HCT116 (cell line): ENCODE measurements around the gene PAQR3.

Experiments used
- CEBPB ChIP-seq: IDR thresholded peaks from 2 replicates; pipeline ENCODE4 v1.6.1; 2012; ENCODE audit warnings: low read depth
- EZH2 ChIP-seq: fragments of 200-600 bp; sonication (generic); IDR thresholded peaks from 2 replicates; pipeline ENCODE4 v1.6.1; 2017; ENCODE audit warnings: antibody characterized with exemption, mixed run types
- SP1 ChIP-seq: IDR thresholded peaks from 2 replicates; pipeline ENCODE4 v1.6.1; 2012; ENCODE audit warnings: low read depth
- SRF ChIP-seq: IDR thresholded peaks from 2 replicates; pipeline ENCODE4 v1.6.1; 2012; ENCODE audit warnings: low read depth
- ZNF274 ChIP-seq: fragments of 200-500 bp; sonication (Bioruptor generic); IDR thresholded peaks from 2 replicates; pipeline ENCODE4 v1.6.1; 2014; ENCODE audit warnings: mild to moderate bottlenecking, low read depth, low read length, inconsistent platforms
- TF ChIP-seq, protein P1 (sequence below), 3 experiments: fragments of 200-600 bp in 1 of 3; sonication (generic) in 1 of 3; IDR thresholded peaks in 2 of 3; conservative IDR thresholded peaks in 1 of 3; 2 replicates each; pipeline ENCODE4 v1.5.1; 2012 to 2017; ENCODE audit warnings: low read depth in 2 of 3, low read length in 2 of 3, antibody characterized with exemption in 1 of 3, borderline replicate concordance in 1 of 3, control low read depth in 1 of 3, mild to moderate bottlenecking in 1 of 3, mixed read lengths in 1 of 3, mixed run types in 1 of 3, moderate library complexity in 1 of 3; ENCODE audit not compliant: insufficient read depth in 1 of 3
- TF ChIP-seq, protein P2 (sequence below): IDR thresholded peaks from 2 replicates; pipeline ENCODE4 v1.6.1; 2012; ENCODE audit warnings: low read depth
- TF ChIP-seq, protein P3 (sequence below): IDR thresholded peaks from 2 replicates; pipeline ENCODE4 v1.6.1; 2012

DNA sequence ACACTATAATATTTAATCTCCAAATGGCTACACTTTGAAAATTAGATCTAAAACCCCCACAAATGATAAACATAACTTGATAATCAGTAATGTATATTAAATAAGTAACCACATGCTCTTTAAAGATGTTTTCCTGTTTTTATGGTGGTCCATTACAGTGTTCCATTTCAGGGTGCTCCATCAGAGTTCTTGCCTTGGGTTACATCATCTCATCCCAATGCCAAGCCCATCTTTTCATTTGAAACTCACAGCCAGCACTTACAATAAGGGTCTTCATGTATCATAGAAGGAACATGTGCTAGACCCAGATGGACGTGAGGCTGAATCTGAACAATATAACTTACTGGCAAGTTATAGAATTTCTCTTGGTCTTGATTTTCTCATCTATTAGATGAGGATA, 10.5 kb upstream of the PAQR3 start:
- TF ChIP-seq SP1, result no peak
- TF ChIP-seq, protein P1, sequence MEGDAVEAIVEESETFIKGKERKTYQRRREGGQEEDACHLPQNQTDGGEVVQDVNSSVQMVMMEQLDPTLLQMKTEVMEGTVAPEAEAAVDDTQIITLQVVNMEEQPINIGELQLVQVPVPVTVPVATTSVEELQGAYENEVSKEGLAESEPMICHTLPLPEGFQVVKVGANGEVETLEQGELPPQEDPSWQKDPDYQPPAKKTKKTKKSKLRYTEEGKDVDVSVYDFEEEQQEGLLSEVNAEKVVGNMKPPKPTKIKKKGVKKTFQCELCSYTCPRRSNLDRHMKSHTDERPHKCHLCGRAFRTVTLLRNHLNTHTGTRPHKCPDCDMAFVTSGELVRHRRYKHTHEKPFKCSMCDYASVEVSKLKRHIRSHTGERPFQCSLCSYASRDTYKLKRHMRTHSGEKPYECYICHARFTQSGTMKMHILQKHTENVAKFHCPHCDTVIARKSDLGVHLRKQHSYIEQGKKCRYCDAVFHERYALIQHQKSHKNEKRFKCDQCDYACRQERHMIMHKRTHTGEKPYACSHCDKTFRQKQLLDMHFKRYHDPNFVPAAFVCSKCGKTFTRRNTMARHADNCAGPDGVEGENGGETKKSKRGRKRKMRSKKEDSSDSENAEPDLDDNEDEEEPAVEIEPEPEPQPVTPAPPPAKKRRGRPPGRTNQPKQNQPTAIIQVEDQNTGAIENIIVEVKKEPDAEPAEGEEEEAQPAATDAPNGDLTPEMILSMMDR (IDR thresholded peaks at IDR 0.05 in 2 of 3, conservative IDR thresholded peaks at IDR 0.05 in 1 of 3; ENCODE audit: borderline replicate concordance in 1 of 3, insufficient read depth in 1 of 3, low read depth in 2 of 3, low read length in 2 of 3), result no peak
- TF ChIP-seq EZH2, result no peak
- TF ChIP-seq ZNF274, result no peak
- peak; percentile 37; the same call in 1 of the 2 replicates for TF ChIP-seq CEBPB
- TF ChIP-seq, protein P2, sequence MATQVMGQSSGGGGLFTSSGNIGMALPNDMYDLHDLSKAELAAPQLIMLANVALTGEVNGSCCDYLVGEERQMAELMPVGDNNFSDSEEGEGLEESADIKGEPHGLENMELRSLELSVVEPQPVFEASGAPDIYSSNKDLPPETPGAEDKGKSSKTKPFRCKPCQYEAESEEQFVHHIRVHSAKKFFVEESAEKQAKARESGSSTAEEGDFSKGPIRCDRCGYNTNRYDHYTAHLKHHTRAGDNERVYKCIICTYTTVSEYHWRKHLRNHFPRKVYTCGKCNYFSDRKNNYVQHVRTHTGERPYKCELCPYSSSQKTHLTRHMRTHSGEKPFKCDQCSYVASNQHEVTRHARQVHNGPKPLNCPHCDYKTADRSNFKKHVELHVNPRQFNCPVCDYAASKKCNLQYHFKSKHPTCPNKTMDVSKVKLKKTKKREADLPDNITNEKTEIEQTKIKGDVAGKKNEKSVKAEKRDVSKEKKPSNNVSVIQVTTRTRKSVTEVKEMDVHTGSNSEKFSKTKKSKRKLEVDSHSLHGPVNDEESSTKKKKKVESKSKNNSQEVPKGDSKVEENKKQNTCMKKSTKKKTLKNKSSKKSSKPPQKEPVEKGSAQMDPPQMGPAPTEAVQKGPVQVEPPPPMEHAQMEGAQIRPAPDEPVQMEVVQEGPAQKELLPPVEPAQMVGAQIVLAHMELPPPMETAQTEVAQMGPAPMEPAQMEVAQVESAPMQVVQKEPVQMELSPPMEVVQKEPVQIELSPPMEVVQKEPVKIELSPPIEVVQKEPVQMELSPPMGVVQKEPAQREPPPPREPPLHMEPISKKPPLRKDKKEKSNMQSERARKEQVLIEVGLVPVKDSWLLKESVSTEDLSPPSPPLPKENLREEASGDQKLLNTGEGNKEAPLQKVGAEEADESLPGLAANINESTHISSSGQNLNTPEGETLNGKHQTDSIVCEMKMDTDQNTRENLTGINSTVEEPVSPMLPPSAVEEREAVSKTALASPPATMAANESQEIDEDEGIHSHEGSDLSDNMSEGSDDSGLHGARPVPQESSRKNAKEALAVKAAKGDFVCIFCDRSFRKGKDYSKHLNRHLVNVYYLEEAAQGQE, result no peak
- TF ChIP-seq, protein P3, sequence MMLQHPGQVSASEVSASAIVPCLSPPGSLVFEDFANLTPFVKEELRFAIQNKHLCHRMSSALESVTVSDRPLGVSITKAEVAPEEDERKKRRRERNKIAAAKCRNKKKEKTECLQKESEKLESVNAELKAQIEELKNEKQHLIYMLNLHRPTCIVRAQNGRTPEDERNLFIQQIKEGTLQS, result no peak
- no peak for TF ChIP-seq SRF
